CD4-positive, alpha-beta T cell (primary cell): Measurements from ENCODE around the gene CCDC183. TPM values are rescaled to one million over a fixed set of nuclear protein-coding genes. Genes with fewer than 3 reads are reported as not detected.
"Not testable (repeated sequence)": the region's sequence is repeated elsewhere in the genome, so short reads cannot be mapped to it uniquely, and the experiment has no call there.

ENCODE experiments used
- ATAC-seq: fragments of 200-7000 bp; cut with Tn5 transposase; one replicate; pipeline ENCODE4 v1.10.0; 2022; ENCODE audit warnings: mild to moderate bottlenecking; ENCODE audit not compliant: poor library complexity
- CTCF ChIA-PET: fragments of 350-600 bp; sonication (Branson Sonifier 250); formaldehyde crosslinking; loops from one replicate; lab custom pipeline; 2021; ENCODE audit warnings: antibody characterized with exemption, inconsistent platforms; lab: Charles Lee
- POLR2A ChIA-PET: fragments of 350-600 bp; sonication (Branson Sonifier 250); formaldehyde crosslinking; loops from one replicate; lab custom pipeline; 2021; ENCODE audit warnings: antibody characterized with exemption, inconsistent platforms; lab: Charles Lee
- DNase-seq, 14 experiments: peaks; one replicate each; pipeline ENCODE4 v3.0.0-alpha.2; 2013 to 2020; ENCODE audit warnings: mixed read lengths in 2 of 14
- H3K27ac ChIP-seq, 2 donors: one replicate each; pipeline versions ENCODE4 v1.5.1 to v1.7.0; 2013; ENCODE audit warnings: low read length in 2 of 2, low read depth in 1 of 2, mild to moderate bottlenecking in 1 of 2
- H3K27me3 ChIP-seq, 2 experiments: 1 replicate in 1 of 2; 2 replicates in 1 of 2; pipeline versions ENCODE4 v1.6.1 to v1.7.0; 2013; ENCODE audit warnings: low read length in 2 of 2, control low read depth in 1 of 2, mild to moderate bottlenecking in 1 of 2, moderate library complexity in 1 of 2; ENCODE audit not compliant: insufficient read depth in 2 of 2, control insufficient read depth in 1 of 2
- H3K36me3 ChIP-seq: one replicate; pipeline ENCODE4 v1.6.1; 2013; ENCODE audit warnings: low read length, control low read depth; ENCODE audit not compliant: insufficient read depth
- H3K4me1 ChIP-seq: one replicate; pipeline ENCODE4 v1.6.1; 2013; ENCODE audit warnings: low read length, control low read depth; ENCODE audit not compliant: insufficient read depth
- H3K4me3 ChIP-seq: one replicate; pipeline ENCODE4 v1.5.1; 2013; ENCODE audit warnings: mild to moderate bottlenecking, low read length, moderate library complexity
- H3K9me3 ChIP-seq, 2 experiments: 1 replicate in 1 of 2; 2 replicates in 1 of 2; pipeline versions ENCODE4 v1.6.1 to v1.7.0; 2013; ENCODE audit warnings: low read length in 2 of 2, mild to moderate bottlenecking in 2 of 2, control low read depth in 1 of 2, moderate library complexity in 1 of 2; ENCODE audit not compliant: control insufficient read depth in 1 of 2, insufficient read depth in 1 of 2
- H3K27ac Mint-ChIP-seq: one replicate; pipeline ENCODE4 v1.8.0; 2020; ENCODE audit warnings: mixed read lengths
- H3K27me3 Mint-ChIP-seq: one replicate; pipeline ENCODE4 v1.8.0; 2021; ENCODE audit warnings: mixed read lengths
- H3K36me3 Mint-ChIP-seq: one replicate; pipeline ENCODE4 v1.8.0; 2021; ENCODE audit warnings: low read depth, mixed read lengths
- H3K4me1 Mint-ChIP-seq: one replicate; pipeline ENCODE4 v1.8.0; 2021; ENCODE audit warnings: low read depth, mixed read lengths
- H3K4me3 Mint-ChIP-seq: one replicate; pipeline ENCODE4 v1.8.0; 2020; ENCODE audit warnings: mild to moderate bottlenecking, mixed read lengths
- H3K9me3 Mint-ChIP-seq: one replicate; pipeline ENCODE4 v1.8.0; 2020; ENCODE audit warnings: mixed read lengths
- CTCF ChIP-seq: fragments of 200-600 bp; IDR thresholded peaks from one replicate; pipeline ENCODE4 v1.8.0; 2022; ENCODE audit warnings: antibody characterized with exemption, mild to moderate bottlenecking
- intact Hi-C, 2 experiments: fragments of 100-400 bp; cut with DNase I in 1 of 2; cut with micrococcal nuclease in 1 of 2; formaldehyde crosslinking; loops; one replicate each; pipeline versions ENCODE4 v1.15.1 to v1.9.0; 2023 to 2025; cut with DNase I, micrococcal nuclease
- total RNA-seq, 174 experiments: library from RNA in 2 of 174; stranded (reverse) in 2 of 174; gene quantifications; one replicate each; pipeline ENCODE4 v1.2.3 and lab custom pipeline; 2021 to 2026

Gene CCDC183
- total RNA-seq, 2 experiments from 2014 or later: 3.0 to 4.6 TPM

GRCh38 chr9:136760424-136760823 lies 35.7 kb upstream of the CCDC183 start:
- Histone ChIP-seq H3K27ac (no peak overlapping the region), H3K4me1 (peaks cover 2% of the 10 kb centered on the region), H3K4me3 (no peak overlapping the region), H3K36me3 (no peaks in the 10 kb centered on the region), H3K27me3 (peaks cover 3 to 8% of the 10 kb centered on the region in 2 experiments), H3K9me3 (peaks cover 0 to 26% of the 10 kb centered on the region in 2 experiments)
- no peak overlapping the region for H3K4me3 Mint-ChIP-seq
- ChIA-PET CTCF (no interaction called here), POLR2A (no interaction called here)
- no peak for TF ChIP-seq CTCF
- peaks cover 20% of the 10 kb centered on the region for H3K27me3 Mint-ChIP-seq
- H3K9me3 Mint-ChIP-seq: no peaks in the 10 kb centered on the region
- no peaks in the 10 kb centered on the region for H3K36me3 Mint-ChIP-seq
- H3K4me1 Mint-ChIP-seq: no peaks in the 10 kb centered on the region
- DNase-seq (no peak), ATAC-seq (no peak)
- intact Hi-C loops: no loop called here
- no peak overlapping the region for H3K27ac Mint-ChIP-seq

GRCh38 chr9:136760834-136761544 lies 35.1 kb upstream of the CCDC183 start:
- H3K36me3 Mint-ChIP-seq, POLR2A ChIA-PET, H3K27ac Mint-ChIP-seq, CTCF ChIA-PET, H3K4me1 Mint-ChIP-seq, H3K4me1 ChIP-seq, H3K27me3 ChIP-seq, H3K4me3 Mint-ChIP-seq, H3K4me3 ChIP-seq, intact Hi-C loops, H3K36me3 ChIP-seq, H3K9me3 Mint-ChIP-seq, H3K27ac ChIP-seq, ATAC-seq: not testable (repeated sequence)
- H3K27me3 Mint-ChIP-seq: peaks cover 17% of the 10 kb centered on the region
- peak in 4 of 14 experiments; percentile 9 to 46 (median 28) for DNase-seq
- H3K9me3 ChIP-seq: peaks cover 0 to 20% of the 10 kb centered on the region in 2 experiments

- no peaks in the 10 kb centered on the region for H3K9me3 Mint-ChIP-seq
- peaks cover 20% of the 10 kb centered on the region for H3K27me3 Mint-ChIP-seq
- peaks cover 5% of the 10 kb centered on the region for H3K4me1 ChIP-seq
- TF ChIP-seq CTCF: no peak
- ChIA-PET CTCF (no interaction called here), POLR2A (no interaction called here)
- no peak overlapping the region for H3K4me3 ChIP-seq
- no peaks in the 10 kb centered on the region for H3K36me3 ChIP-seq
- no peak overlapping the region for H3K27ac ChIP-seq
- H3K27ac Mint-ChIP-seq: no peak overlapping the region
- no peak overlapping the region for H3K4me3 Mint-ChIP-seq
- ATAC-seq (no peak), DNase-seq (peak in 1 of 14 experiments; percentile 26)
- no peaks in the 10 kb centered on the region for H3K36me3 Mint-ChIP-seq
- peaks cover 3 to 8% of the 10 kb centered on the region in 2 experiments for H3K27me3 ChIP-seq
- H3K9me3 ChIP-seq: peaks cover 0 to 14% of the 10 kb centered on the region in 2 experiments
- peaks cover 3% of the 10 kb centered on the region for H3K4me1 Mint-ChIP-seq
- intact Hi-C loops: no loop called here
Observed at GRCh38 chr9:136761545-136761981, 34.6 kb upstream of the CCDC183 start.
